Activated CD4-positive, alpha-beta T cell treated with anti-CD3 and anti-CD28 coated beads, Interleukin-2, amount 50 U/mL, for 16 hours (primary cell): Measurements from ENCODE around the gene PRSS27.
A peak's percentile ranks its signal among the peaks of the same experiment; 100 is the strongest.
"Not testable (repeated sequence)": the region's sequence is repeated elsewhere in the genome, so short reads cannot be mapped to it uniquely, and the experiment has no call there.

Source experiments
- DNase-seq: peaks from one replicate; pipeline ENCODE4 v3.0.0-alpha.2; 2020

Gene PRSS27

GRCh38 chr16:2670017-2670416, 50.0 kb downstream of the PRSS27 start:
- DNase-seq, result peak; percentile 70

DNA sequence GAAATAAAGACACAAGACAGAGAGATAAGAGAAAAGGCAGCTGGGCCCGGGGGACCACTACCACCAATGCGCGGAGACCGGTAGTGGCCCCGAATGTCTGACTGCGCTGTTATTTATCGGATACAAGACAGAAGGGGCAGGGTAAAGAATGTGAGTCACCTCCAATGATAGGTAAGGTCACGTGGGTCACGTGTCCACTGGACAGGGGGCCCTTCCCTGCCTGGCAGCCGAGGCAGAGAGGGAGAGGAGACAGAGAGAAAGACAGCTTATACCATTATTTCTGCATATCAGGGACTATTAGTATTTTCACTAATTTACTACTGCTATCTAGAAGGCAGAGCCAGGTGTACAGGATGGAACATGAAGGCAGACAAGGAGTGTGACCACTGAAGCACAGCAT, 50.4 kb downstream of the PRSS27 start:
- not testable (repeated sequence) for DNase-seq

GRCh38 chr16:2666671-2667070, 53.4 kb downstream of the PRSS27 start:
- DNase-seq, result not testable (repeated sequence)

GRCh38 chr16:2664574-2664982, 55.4 kb downstream of the PRSS27 start:
- DNase-seq, result no peak

DNA sequence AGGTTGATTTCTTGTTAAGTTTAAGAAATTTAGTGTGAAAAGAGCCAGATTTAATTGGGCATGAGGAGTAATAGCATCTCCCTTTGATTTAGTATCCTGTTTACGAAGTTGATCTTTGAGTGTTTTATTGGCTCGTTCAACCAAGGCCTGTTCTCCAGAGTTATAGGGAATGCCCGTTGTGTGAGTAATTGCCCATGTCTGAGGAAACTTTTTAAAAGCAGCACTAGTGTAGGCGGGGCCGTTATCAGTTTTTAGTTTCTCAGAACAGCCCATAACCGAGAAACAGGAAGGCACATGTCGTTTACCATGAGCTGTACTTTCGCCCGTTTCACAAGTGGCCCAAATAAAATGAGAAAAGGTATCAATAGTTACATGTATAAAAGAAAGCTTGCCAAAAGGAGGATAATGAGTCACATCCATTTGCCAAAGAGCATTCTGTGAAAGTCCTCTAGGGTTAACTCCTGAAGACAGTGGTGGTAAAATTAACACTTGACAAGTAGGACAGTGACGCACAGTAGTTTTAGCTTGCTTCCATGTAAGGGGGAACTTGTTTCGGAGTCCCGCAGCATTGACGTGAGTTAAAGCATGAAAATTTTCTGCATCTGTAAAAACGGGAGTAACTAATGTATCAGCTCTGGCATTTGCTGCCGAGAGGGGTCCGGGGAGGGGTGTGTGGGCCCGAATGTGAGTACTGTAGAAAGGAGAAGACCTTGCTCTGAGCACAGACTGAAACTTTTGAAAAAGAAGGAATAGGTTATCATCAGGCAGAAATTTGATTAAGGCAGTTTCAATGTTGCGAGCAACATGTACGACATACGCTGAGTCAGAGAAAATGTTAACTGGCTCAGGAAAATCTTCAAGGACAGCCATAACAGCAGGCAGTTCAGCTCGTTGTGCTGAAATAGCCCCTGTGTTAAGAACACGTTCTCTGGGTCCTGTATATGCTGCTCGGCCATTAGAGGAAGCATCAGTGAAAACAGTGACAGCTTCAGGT, 56.2 kb downstream of the PRSS27 start:
- DNase-seq, result peak; percentile 74
